HEK293 (cell line): ENCODE measurements around the gene PRKCZ.
A peak's percentile ranks its signal among the peaks of the same experiment; 100 is the strongest.

Source experiments
- BCL11A ChIP-seq: fragments of 450-650 bp; formaldehyde crosslinking; IDR thresholded peaks from 2 replicates; pipeline ENCODE4 v1.5.1; 2016; ENCODE audit warnings: low read depth, missing biosample characterization, missing genetic modification characterization
- KLF8 ChIP-seq: fragments of 450-650 bp; formaldehyde crosslinking; IDR thresholded peaks from 2 replicates; pipeline ENCODE4 v1.5.1; 2016; ENCODE audit warnings: missing biosample characterization, missing genetic modification characterization
- PBX3 ChIP-seq: sonication (generic); formaldehyde crosslinking; IDR thresholded peaks from 2 replicates; pipeline ENCODE4 v1.8.1; 2022; ENCODE audit warnings: mild to moderate bottlenecking, moderate library complexity, missing genetic modification reagents
- RBAK ChIP-seq: fragments of 450-650 bp; formaldehyde crosslinking; IDR thresholded peaks from 2 replicates; pipeline ENCODE4 v1.5.1; 2016; ENCODE audit warnings: missing biosample characterization, missing genetic modification characterization
- SP3 ChIP-seq: fragments of 450-650 bp; formaldehyde crosslinking; IDR thresholded peaks from 2 replicates; pipeline ENCODE4 v1.5.1; 2016; ENCODE audit warnings: missing biosample characterization, missing genetic modification characterization
- TRIM28 ChIP-seq: IDR thresholded peaks from 2 replicates; pipeline ENCODE4 v1.6.1; 2011; ENCODE audit warnings: low read length, control low read depth, borderline replicate concordance
- ZNF132 ChIP-seq: fragments of 450-650 bp; formaldehyde crosslinking; IDR thresholded peaks from 2 replicates; pipeline ENCODE4 v1.5.1; 2017; ENCODE audit warnings: missing biosample characterization, missing genetic modification characterization, borderline replicate concordance
- ZNF169 ChIP-seq: fragments of 450-650 bp; formaldehyde crosslinking; IDR thresholded peaks from 2 replicates; pipeline ENCODE4 v1.5.1; 2016; ENCODE audit warnings: missing biosample characterization, missing genetic modification characterization
- ZNF2 ChIP-seq: fragments of 450-650 bp; formaldehyde crosslinking; IDR thresholded peaks from 2 replicates; pipeline ENCODE4 v1.5.1; 2016; ENCODE audit warnings: missing biosample characterization, missing genetic modification characterization
- ZNF202 ChIP-seq: fragments of 450-650 bp; formaldehyde crosslinking; IDR thresholded peaks from 2 replicates; pipeline ENCODE4 v1.5.1; 2016; ENCODE audit warnings: missing biosample characterization, missing genetic modification characterization, borderline replicate concordance
- ZNF280C ChIP-seq: fragments of 450-650 bp; formaldehyde crosslinking; IDR thresholded peaks from 2 replicates; pipeline ENCODE4 v1.5.1; 2016; ENCODE audit warnings: missing biosample characterization, missing genetic modification characterization
- ZNF335 ChIP-seq: fragments of 450-650 bp; formaldehyde crosslinking; conservative IDR thresholded peaks from 2 replicates; pipeline ENCODE4 v1.5.1; 2016; ENCODE audit warnings: missing biosample characterization, missing genetic modification characterization
- ZNF707 ChIP-seq: fragments of 450-650 bp; formaldehyde crosslinking; IDR thresholded peaks from 2 replicates; pipeline ENCODE4 v1.5.1; 2016; ENCODE audit warnings: missing biosample characterization, missing genetic modification characterization
- ZXDB ChIP-seq: fragments of 450-650 bp; formaldehyde crosslinking; IDR thresholded peaks from 2 replicates; pipeline ENCODE4 v1.5.1; 2016; ENCODE audit warnings: missing biosample characterization, missing genetic modification characterization
- TF ChIP-seq, protein P1 (sequence below): fragments of 450-650 bp; formaldehyde crosslinking; IDR thresholded peaks from 2 replicates; pipeline ENCODE4 v1.5.1; 2016; ENCODE audit warnings: missing biosample characterization, missing genetic modification characterization
- TF ChIP-seq, protein P2 (sequence below): fragments of 450-650 bp; formaldehyde crosslinking; IDR thresholded peaks from 2 replicates; pipeline ENCODE4 v1.5.1; 2016; ENCODE audit warnings: missing biosample characterization, missing genetic modification characterization
- TF ChIP-seq, protein P3 (sequence below): fragments of 450-650 bp; formaldehyde crosslinking; conservative IDR thresholded peaks from 2 replicates; pipeline ENCODE4 v1.5.1; 2016; ENCODE audit warnings: low read depth, missing biosample characterization, missing genetic modification characterization
- TF ChIP-seq, protein P4 (sequence below): fragments of 450-650 bp; formaldehyde crosslinking; IDR thresholded peaks from 2 replicates; pipeline ENCODE4 v1.5.1; 2016; ENCODE audit warnings: missing biosample characterization, missing genetic modification characterization
- TF ChIP-seq, protein P5 (sequence below): fragments of 450-650 bp; formaldehyde crosslinking; IDR thresholded peaks from 2 replicates; pipeline ENCODE4 v1.5.1; 2016; ENCODE audit warnings: missing biosample characterization, missing genetic modification characterization
- TF ChIP-seq, protein P6 (sequence below): fragments of 450-650 bp; formaldehyde crosslinking; IDR thresholded peaks from 2 replicates; pipeline ENCODE4 v1.5.1; 2016; ENCODE audit warnings: missing biosample characterization, missing genetic modification characterization

PRKCZ gene

GRCh38 chr1:2189459-2190425, 139.5 kb downstream of the PRKCZ start (continued):
- TF ChIP-seq, protein P1, sequence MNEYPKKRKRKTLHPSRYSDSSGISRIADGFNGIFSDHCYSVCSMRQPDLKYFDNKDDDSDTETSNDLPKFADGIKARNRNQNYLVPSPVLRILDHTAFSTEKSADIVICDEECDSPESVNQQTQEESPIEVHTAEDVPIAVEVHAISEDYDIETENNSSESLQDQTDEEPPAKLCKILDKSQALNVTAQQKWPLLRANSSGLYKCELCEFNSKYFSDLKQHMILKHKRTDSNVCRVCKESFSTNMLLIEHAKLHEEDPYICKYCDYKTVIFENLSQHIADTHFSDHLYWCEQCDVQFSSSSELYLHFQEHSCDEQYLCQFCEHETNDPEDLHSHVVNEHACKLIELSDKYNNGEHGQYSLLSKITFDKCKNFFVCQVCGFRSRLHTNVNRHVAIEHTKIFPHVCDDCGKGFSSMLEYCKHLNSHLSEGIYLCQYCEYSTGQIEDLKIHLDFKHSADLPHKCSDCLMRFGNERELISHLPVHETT (tag by site-specific recombination), result no peak
- TF ChIP-seq SP3 (tag by site-specific recombination) (peak; percentile 39; the same call in 1 of the 2 replicates), KLF8 (tag by site-specific recombination) (peak; percentile 50), ZNF132 (tag by site-specific recombination) (no peak), BCL11A (tag by site-specific recombination) (0 out of 2 replicates have a peak, but pooled peaks have one; percentile 17), ZNF169 (tag by site-specific recombination) (no peak), TRIM28 (no peak), PBX3 (CRISPR knock-in tag) (no peak), ZNF335 (tag by site-specific recombination) (peak; percentile 92), RBAK (no peak), ZXDB (peak; percentile 92), ZNF280C (tag by site-specific recombination) (no peak), ZNF2 (tag by site-specific recombination) (no peak), ZNF707 (no peak), ZNF202 (no peak)
- TF ChIP-seq, protein P2, sequence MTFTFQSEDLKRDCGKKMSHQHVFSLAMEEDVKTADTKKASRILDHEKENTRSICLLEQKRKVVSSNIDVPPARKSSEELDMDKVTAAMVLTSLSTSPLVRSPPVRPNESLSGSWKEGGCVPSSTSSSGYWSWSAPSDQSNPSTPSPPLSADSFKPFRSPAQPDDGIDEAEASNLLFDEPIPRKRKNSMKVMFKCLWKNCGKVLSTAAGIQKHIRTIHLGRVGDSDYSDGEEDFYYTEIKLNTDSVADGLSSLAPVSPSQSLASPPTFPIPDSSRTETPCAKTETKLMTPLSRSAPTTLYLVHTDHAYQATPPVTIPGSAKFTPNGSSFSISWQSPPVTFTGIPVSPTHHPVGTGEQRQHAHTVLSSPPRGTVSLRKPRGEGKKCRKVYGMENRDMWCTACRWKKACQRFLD (tag by site-specific recombination), result no peak
- TF ChIP-seq, protein P3, sequence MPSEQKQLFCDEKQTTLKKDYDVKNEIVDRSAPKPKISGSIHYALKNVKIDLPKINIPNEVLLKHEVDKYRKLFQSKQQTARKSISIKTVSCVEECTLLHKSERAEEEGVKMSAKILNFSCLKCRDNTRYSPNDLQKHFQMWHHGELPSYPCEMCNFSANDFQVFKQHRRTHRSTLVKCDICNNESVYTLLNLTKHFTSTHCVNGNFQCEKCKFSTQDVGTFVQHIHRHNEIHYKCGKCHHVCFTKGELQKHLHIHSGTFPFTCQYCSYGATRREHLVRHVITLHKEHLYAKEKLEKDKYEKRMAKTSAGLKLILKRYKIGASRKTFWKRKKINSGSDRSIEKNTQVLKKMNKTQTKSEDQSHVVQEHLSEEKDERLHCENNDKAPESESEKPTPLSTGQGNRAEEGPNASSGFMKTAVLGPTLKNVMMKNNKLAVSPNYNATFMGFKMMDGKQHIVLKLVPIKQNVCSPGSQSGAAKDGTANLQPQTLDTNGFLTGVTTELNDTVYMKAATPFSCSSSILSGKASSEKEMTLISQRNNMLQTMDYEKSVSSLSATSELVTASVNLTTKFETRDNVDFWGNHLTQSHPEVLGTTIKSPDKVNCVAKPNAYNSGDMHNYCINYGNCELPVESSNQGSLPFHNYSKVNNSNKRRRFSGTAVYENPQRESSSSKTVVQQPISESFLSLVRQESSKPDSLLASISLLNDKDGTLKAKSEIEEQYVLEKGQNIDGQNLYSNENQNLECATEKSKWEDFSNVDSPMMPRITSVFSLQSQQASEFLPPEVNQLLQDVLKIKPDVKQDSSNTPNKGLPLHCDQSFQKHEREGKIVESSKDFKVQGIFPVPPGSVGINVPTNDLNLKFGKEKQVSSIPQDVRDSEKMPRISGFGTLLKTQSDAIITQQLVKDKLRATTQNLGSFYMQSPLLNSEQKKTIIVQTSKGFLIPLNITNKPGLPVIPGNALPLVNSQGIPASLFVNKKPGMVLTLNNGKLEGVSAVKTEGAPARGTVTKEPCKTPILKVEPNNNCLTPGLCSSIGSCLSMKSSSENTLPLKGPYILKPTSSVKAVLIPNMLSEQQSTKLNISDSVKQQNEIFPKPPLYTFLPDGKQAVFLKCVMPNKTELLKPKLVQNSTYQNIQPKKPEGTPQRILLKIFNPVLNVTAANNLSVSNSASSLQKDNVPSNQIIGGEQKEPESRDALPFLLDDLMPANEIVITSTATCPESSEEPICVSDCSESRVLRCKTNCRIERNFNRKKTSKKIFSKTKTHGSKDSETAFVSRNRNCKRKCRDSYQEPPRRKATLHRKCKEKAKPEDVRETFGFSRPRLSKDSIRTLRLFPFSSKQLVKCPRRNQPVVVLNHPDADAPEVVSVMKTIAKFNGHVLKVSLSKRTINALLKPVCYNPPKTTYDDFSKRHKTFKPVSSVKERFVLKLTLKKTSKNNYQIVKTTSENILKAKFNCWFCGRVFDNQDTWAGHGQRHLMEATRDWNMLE (tag by site-specific recombination), result no peak
- TF ChIP-seq, protein P4, sequence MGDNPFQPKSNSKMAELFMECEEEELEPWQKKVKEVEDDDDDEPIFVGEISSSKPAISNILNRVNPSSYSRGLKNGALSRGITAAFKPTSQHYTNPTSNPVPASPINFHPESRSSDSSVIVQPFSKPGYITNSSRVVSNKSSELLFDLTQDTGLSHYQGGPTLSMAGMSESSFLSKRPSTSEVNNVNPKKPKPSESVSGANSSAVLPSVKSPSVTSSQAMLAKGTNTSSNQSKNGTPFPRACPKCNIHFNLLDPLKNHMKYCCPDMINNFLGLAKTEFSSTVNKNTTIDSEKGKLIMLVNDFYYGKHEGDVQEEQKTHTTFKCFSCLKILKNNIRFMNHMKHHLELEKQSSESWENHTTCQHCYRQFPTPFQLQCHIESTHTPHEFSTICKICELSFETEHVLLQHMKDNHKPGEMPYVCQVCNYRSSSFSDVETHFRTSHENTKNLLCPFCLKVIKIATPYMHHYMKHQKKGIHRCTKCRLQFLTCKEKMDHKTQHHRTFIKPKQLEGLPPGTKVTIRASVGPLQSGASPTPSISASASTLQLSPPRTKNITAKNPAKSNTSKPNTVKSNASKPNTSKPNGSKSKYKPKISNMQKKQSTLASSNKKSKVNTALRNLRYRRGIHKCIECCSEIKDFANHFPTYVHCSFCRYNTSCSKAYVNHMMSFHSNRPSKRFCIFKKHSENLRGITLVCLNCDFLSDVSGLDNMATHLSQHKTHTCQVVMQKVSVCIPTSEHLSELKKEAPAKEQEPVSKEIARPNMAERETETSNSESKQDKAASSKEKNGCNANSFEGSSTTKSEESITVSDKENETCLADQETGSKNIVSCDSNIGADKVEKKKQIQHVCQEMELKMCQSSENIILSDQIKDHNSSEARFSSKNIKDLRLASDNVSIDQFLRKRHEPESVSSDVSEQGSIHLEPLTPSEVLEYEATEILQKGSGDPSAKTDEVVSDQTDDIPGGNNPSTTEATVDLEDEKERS (tag by site-specific recombination), result no peak
- TF ChIP-seq, protein P5, sequence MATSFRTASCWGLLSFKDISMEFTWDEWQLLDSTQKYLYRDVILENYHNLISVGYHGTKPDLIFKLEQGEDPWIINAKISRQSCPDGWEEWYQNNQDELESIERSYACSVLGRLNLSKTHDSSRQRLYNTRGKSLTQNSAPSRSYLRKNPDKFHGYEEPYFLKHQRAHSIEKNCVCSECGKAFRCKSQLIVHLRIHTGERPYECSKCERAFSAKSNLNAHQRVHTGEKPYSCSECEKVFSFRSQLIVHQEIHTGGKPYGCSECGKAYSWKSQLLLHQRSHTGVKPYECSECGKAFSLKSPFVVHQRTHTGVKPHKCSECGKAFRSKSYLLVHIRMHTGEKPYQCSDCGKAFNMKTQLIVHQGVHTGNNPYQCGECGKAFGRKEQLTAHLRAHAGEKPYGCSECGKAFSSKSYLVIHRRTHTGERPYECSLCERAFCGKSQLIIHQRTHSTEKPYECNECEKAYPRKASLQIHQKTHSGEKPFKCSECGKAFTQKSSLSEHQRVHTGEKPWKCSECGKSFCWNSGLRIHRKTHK (tag by site-specific recombination), result no peak
- TF ChIP-seq, protein P6, sequence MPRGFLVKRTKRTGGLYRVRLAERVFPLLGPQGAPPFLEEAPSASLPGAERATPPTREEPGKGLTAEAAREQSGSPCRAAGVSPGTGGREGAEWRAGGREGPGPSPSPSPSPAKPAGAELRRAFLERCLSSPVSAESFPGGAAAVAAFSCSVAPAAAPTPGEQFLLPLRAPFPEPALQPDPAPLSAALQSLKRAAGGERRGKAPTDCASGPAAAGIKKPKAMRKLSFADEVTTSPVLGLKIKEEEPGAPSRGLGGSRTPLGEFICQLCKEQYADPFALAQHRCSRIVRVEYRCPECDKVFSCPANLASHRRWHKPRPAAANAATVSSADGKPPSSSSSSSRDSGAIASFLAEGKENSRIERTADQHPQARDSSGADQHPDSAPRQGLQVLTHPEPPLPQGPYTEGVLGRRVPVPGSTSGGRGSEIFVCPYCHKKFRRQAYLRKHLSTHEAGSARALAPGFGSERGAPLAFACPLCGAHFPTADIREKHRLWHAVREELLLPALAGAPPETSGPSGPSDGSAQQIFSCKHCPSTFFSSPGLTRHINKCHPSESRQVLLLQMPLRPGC (tag by site-specific recombination), result no peak
